Measurements from ENCODE around the gene GLTP. TPM values are rescaled to one million over a fixed set of nuclear protein-coding genes. Genes with fewer than 3 reads are reported as not detected.
"Not testable (repeated sequence)": the region's sequence is repeated elsewhere in the genome, so short reads cannot be mapped to it uniquely, and the experiment has no call there.

Gene GLTP
- total and polyA plus RNA-seq, 3 donors from 2014 or later, result 20.0 to 27.1 (median 23.1) TPM

- Histone ChIP-seq H3K4me1 (peaks cover 9% of the 10 kb centered on the region), H3K9me3 (no peaks in the 10 kb centered on the region), H3K27me3 (no peaks in the 10 kb centered on the region), H3K27ac (no peak overlapping the region), H3K36me3 (ENCODE audit: low read depth, missing control alignments) (no peaks in the 10 kb centered on the region), H3K4me3 (no peak overlapping the region)
- no peak for DNase-seq
- TF ChIP-seq POLR2A (IDR thresholded peaks at IDR 0.05), result no peak
- TF ChIP-seq, protein P1, sequence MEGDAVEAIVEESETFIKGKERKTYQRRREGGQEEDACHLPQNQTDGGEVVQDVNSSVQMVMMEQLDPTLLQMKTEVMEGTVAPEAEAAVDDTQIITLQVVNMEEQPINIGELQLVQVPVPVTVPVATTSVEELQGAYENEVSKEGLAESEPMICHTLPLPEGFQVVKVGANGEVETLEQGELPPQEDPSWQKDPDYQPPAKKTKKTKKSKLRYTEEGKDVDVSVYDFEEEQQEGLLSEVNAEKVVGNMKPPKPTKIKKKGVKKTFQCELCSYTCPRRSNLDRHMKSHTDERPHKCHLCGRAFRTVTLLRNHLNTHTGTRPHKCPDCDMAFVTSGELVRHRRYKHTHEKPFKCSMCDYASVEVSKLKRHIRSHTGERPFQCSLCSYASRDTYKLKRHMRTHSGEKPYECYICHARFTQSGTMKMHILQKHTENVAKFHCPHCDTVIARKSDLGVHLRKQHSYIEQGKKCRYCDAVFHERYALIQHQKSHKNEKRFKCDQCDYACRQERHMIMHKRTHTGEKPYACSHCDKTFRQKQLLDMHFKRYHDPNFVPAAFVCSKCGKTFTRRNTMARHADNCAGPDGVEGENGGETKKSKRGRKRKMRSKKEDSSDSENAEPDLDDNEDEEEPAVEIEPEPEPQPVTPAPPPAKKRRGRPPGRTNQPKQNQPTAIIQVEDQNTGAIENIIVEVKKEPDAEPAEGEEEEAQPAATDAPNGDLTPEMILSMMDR (IDR thresholded peaks at IDR 0.05), result no peak
- WGBS, 2 donors, result 79 to 85% methylated on average over 12 to 17 of the region's 17 CpGs
- intact Hi-C loops (cut with DNase I; ENCODE audit: low total_unique reads), result no loop called here
Observed at GRCh38 chr12:109861689-109862314, 18.5 kb downstream of the GLTP start.

DNA sequence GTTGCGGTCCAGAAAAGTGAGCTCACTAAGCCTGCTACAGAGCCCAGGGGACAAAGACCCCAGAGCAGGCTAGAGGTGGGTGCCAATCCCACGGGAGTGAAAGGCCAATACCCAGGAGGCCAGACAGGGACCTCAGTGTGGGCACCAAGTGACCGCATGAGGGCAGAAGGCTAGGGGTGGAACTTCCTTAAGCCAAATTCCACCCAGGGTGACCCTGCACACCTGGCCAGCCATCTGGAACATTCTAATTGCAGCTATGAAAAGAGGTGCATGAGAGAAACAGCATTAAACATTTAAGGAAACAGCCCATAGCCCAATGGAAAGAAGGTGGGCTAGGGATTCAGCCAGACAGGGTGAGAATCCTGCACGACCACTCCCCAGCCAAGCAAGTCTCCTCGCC is 19.4 kb downstream of the GLTP start:
- no peak for DNase-seq
- no peaks in the 10 kb centered on the region for H3K9me3 ChIP-seq
- no peaks in the 10 kb centered on the region for H3K27me3 ChIP-seq
- WGBS, 2 donors, result 97 to 99% methylated on average over 5 of the region's 5 CpGs
- TF ChIP-seq POLR2A (IDR thresholded peaks at IDR 0.05), result no peak
- TF ChIP-seq, protein P1 (IDR thresholded peaks at IDR 0.05), result no peak
- no peak overlapping the region for H3K27ac ChIP-seq
- H3K4me3 ChIP-seq, result no peak overlapping the region
- intact Hi-C loops (cut with DNase I; ENCODE audit: low total_unique reads), result no loop called here
- H3K4me1 ChIP-seq, result peaks cover 9% of the 10 kb centered on the region
- no peaks in the 10 kb centered on the region for H3K36me3 ChIP-seq (ENCODE audit: low read depth, missing control alignments)

DNA sequence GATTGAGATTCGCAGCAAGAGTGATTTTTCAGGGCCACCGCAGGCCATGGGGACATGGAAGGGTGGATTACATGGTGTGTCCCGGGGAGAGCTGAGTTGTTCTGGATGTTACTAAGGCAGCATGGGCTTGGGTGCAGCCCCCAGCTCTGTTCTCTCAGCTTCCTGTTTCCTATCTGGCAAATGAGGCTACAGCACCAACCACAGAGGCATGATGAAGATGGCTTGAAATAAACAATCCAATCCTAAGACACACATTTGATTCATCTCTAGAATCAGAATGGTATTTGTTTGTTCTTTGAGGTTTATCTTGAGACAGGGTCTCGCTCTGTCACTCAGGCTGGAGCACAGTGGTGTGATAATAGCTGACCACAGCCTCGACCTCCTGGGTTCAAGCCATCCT is 21.6 kb downstream of the GLTP start:
- TF ChIP-seq POLR2A (IDR thresholded peaks at IDR 0.05), result no peak
- TF ChIP-seq, protein P1 (IDR thresholded peaks at IDR 0.05), result no peak
- no peaks in the 10 kb centered on the region for H3K36me3 ChIP-seq (ENCODE audit: low read depth, missing control alignments)
- H3K27me3 ChIP-seq, result no peaks in the 10 kb centered on the region
- DNase-seq, result no peak
- WGBS, 2 donors, result 90 to 96% methylated on average over 5 of the region's 5 CpGs
- intact Hi-C loops (cut with DNase I; ENCODE audit: low total_unique reads), result no loop called here
- H3K27ac ChIP-seq, result no peak overlapping the region
- H3K4me3 ChIP-seq, result no peak overlapping the region
- H3K9me3 ChIP-seq, result no peaks in the 10 kb centered on the region
- H3K4me1 ChIP-seq, result no peaks in the 10 kb centered on the region

- DNase-seq, result no peak
- no peaks in the 10 kb centered on the region for H3K36me3 ChIP-seq (ENCODE audit: low read depth, missing control alignments)
- intact Hi-C loops (cut with DNase I; ENCODE audit: low total_unique reads), result no loop called here
- WGBS, 2 donors, result 86 to 93% methylated on average over 6 of the region's 6 CpGs
- H3K27me3 ChIP-seq, result no peaks in the 10 kb centered on the region
- H3K27ac ChIP-seq, result no peak overlapping the region
- TF ChIP-seq, protein P1 (IDR thresholded peaks at IDR 0.05), result no peak
- TF ChIP-seq POLR2A (IDR thresholded peaks at IDR 0.05), result no peak
- no peaks in the 10 kb centered on the region for H3K4me1 ChIP-seq
- H3K9me3 ChIP-seq, result no peaks in the 10 kb centered on the region
- no peak overlapping the region for H3K4me3 ChIP-seq
Observed at GRCh38 chr12:109857715-109858114, 22.6 kb downstream of the GLTP start.

DNA sequence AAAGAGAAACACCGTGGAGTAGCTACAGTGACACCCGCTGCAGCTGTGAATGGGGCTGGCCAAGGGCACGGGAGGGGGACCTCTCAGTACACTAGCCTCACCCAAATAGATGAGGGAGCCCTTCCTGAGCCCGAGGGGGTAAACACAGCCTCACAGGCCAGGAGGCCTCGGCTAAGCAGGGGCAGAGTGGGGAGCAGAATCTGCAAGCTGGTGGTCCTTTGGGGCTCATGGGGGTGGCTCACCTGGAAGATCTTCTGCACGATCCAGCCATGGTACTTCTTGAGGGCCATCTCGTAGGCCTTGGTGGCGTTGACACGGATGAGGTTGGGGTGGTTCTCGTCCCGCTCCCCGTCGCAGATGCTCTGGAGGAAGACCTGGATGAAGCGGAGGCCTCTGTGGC is 25.0 kb downstream of the GLTP start:
- Histone ChIP-seq H3K9me3 (no peaks in the 10 kb centered on the region), H3K4me1 (no peaks in the 10 kb centered on the region), H3K27me3 (no peaks in the 10 kb centered on the region), H3K36me3 (ENCODE audit: low read depth, missing control alignments) (no peaks in the 10 kb centered on the region), H3K27ac (no peak overlapping the region), H3K4me3 (no peak overlapping the region)
- DNase-seq, result no peak
- intact Hi-C loops (cut with DNase I; ENCODE audit: low total_unique reads), result no loop called here
- no peak for TF ChIP-seq POLR2A (IDR thresholded peaks at IDR 0.05)
- TF ChIP-seq, protein P1 (IDR thresholded peaks at IDR 0.05), result no peak
- 89 to 95% methylated on average over 13 to 14 of the region's 14 CpGs for WGBS, 2 donors

DNA sequence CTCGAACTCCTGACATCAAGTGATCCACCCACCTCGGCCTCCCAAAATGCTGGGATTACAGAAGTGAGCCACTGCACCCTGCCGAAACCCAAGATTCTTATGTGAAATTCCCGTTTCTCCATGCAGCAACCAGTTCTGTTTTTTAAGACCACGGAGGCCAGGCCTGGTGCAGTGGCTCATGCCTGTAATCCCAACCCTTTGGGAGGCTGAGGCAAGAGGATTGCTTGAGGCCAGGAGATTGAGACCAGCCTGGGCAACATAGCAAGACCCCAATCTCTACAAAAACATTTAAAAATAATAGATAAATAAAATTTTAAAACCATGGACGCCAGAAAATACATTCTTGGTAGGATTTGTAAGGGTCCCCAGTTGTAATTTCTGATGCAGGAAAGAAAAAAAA is 29.8 kb downstream of the GLTP start:
- H3K27ac ChIP-seq; H3K36me3 ChIP-seq (ENCODE audit: low read depth, missing control alignments); H3K27me3 ChIP-seq; H3K9me3 ChIP-seq; H3K4me3 ChIP-seq; intact Hi-C loops (cut with DNase I; ENCODE audit: low total_unique reads); DNase-seq; H3K4me1 ChIP-seq: not testable (repeated sequence)
- 91 to 97% methylated on average over 6 of the region's 6 CpGs for WGBS, 2 donors
